Measurements from ENCODE around the gene OFD1.
A peak's percentile ranks its signal among the peaks of the same experiment; 100 is the strongest.

DNA sequence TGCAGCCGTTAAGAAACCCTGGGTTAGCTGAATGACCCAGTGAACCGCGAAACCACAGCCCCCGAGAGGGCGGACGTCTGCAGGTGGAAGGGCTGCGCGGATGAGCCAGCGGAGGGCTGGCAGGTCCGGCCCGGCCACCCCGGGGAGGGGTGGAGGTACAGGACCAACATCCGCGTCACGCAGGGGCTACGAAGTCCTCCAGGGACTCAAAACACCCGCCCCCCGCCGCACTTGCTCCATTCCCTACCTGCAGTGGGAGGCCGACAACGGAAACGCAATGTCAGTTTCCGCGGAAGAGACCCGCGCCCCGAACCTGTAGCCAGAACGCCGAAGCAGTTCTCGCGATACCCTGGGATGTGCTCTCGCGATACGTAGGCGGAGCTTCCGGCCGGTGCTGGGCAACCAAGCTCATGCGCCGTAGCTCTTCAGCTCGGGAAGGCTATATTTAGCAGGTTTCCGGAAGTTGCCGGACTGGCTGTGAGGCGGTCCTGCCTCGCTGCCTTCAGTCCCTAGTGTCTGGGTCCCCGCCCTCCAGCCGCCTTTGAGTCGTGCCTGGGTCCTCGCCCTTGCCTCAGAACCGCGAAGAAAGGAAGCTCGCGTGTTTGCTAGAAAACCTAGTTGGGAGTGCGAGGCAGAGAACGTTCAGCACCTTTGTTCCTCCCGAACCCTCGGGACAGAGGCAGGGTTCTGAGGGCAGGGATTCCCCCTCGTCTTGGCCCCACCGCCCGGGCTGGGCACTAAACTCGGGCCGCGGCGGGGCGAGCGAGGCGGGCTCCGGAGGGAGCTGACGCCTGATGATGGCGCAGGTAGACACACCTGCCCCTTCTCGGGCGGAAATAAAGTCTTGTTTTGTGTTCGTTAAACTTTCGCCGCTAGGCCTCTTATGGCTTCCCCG is at the start of gene OFD1, which contains the start of gene TRAPPC2:
- TF ChIP-seq POLR2A (IDR thresholded peaks at IDR 0.05; ENCODE audit: low read depth, low read length) (peak; percentile 88), POLR2AphosphoS5 (IDR thresholded peaks at IDR 0.05; ENCODE audit: low read depth, low read length) (peak; percentile 79)

All from GM12892 (cell line).